ENCODE data around the gene MORC1.
"Not testable (repeated sequence)": the region's sequence is repeated elsewhere in the genome, so short reads cannot be mapped to it uniquely, and the experiment has no call there.

Gene MORC1

GRCh38 chr3:109095166-109095565 is 22.8 kb downstream of the MORC1 start:
- no peak for DNase-seq

- no peak for DNase-seq
Observed at GRCh38 chr3:109093561-109093960, 24.4 kb downstream of the MORC1 start.

- DNase-seq = no peak
Observed at GRCh38 chr3:109091846-109092245, 26.1 kb downstream of the MORC1 start.

- DNase-seq = no peak
Observed at GRCh38 chr3:109089265-109089664, 28.7 kb downstream of the MORC1 start.

- peak; percentile 15 for DNase-seq
Observed at GRCh38 chr3:109081746-109082510, 36.0 kb downstream of the MORC1 start.

GRCh38 chr3:109080090-109080489 is 37.8 kb downstream of the MORC1 start:
- not testable (repeated sequence) for DNase-seq

GRCh38 chr3:109073116-109073515 is 44.8 kb downstream of the MORC1 start:
- DNase-seq = no peak

GRCh38 chr3:109072194-109072593 is 45.7 kb downstream of the MORC1 start:
- no peak for DNase-seq

- no peak for DNase-seq
Observed at GRCh38 chr3:109071350-109072142, 46.4 kb downstream of the MORC1 start.

- DNase-seq = no peak
Observed at GRCh38 chr3:109070211-109070610, 47.7 kb downstream of the MORC1 start.

- DNase-seq = no peak
Observed at GRCh38 chr3:109066864-109067263, 51.1 kb downstream of the MORC1 start.

- no peak for DNase-seq
Observed at GRCh38 chr3:109059264-109059663, 58.7 kb downstream of the MORC1 start.

GRCh38 chr3:109057616-109058015 is 60.3 kb downstream of the MORC1 start:
- DNase-seq = no peak

- DNase-seq = no peak
Observed at GRCh38 chr3:109057056-109057455, 60.9 kb downstream of the MORC1 start.

- DNase-seq = peak; percentile 24
Observed at GRCh38 chr3:109050591-109051167, 67.3 kb downstream of the MORC1 start.

GRCh38 chr3:109047366-109047765 is 70.6 kb downstream of the MORC1 start:
- DNase-seq = no peak

GRCh38 chr3:109045271-109046040 is 72.5 kb downstream of the MORC1 start:
- DNase-seq = no peak

GRCh38 chr3:109035082-109035481 is 82.9 kb downstream of the MORC1 start:
- no peak for DNase-seq

GRCh38 chr3:109033000-109033660 is 84.8 kb downstream of the MORC1 start:
- DNase-seq = no peak

GRCh38 chr3:109028753-109029152 is 89.2 kb downstream of the MORC1 start:
- no peak for DNase-seq

GRCh38 chr3:109026821-109027220 is 91.1 kb downstream of the MORC1 start:
- no peak for DNase-seq

GRCh38 chr3:109025896-109026295 is 92.0 kb downstream of the MORC1 start:
- DNase-seq = no peak

Measured in NCI-H2171 (cell line).